B cell (primary cell): Measurements from ENCODE around the gene SETBP1. TPM values are rescaled to one million over a fixed set of nuclear protein-coding genes. Genes with fewer than 3 reads are reported as not detected.

Experiments used
- ATAC-seq: fragments of 200-7000 bp; cut with Tn5 transposase; one replicate; pipeline ENCODE4 v1.10.0; 2021; ENCODE audit warnings: low read depth, mild to moderate bottlenecking, moderate number of reproducible peaks, moderate library complexity
- CTCF ChIA-PET: fragments of 350-600 bp; sonication (Branson Sonifier 250); formaldehyde crosslinking; loops from one replicate; lab custom pipeline; 2021; ENCODE audit warnings: antibody characterized with exemption, inconsistent platforms; lab: Charles Lee
- POLR2A ChIA-PET: fragments of 350-600 bp; sonication (Branson Sonifier 250); formaldehyde crosslinking; loops from one replicate; lab custom pipeline; 2021; ENCODE audit warnings: antibody characterized with exemption; lab: Charles Lee
- DNase-seq: peaks from one replicate; pipeline ENCODE4 v3.0.0; 2013
- H2AFZ ChIP-seq: 2 replicates; pipeline ENCODE4 v1.6.1; 2012; ENCODE audit warnings: mild to moderate bottlenecking, low read depth, low read length; ENCODE audit not compliant: insufficient read depth, poor library complexity, severe bottlenecking
- H3K27ac ChIP-seq, 2 donors: 1 replicate in 1 of 2; 2 replicates in 1 of 2; pipeline ENCODE4 v1.5.1; 2012 to 2013; ENCODE audit warnings: low read length in 2 of 2, mild to moderate bottlenecking in 2 of 2, moderate library complexity in 1 of 2
- H3K27me3 ChIP-seq, 4 experiments: fragments of 200-600 bp in 1 of 4; sonication (generic) in 1 of 4; replicated peaks in 1 of 4; 1 replicate in 2 of 4; 2 replicates in 2 of 4; pipeline versions ENCODE4 v1.6.1 to v1.7.0; 2013 to 2016; ENCODE audit warnings: low read length in 3 of 4, mild to moderate bottlenecking in 2 of 4, mixed read lengths in 1 of 4, moderate library complexity in 1 of 4; ENCODE audit not compliant: insufficient read depth in 4 of 4, control insufficient read depth in 3 of 4; ENCODE audit errors: control extremely low read depth in 1 of 4
- H3K36me3 ChIP-seq, 2 experiments: replicated peaks in 1 of 2; 1 replicate in 1 of 2; 2 replicates in 1 of 2; pipeline versions ENCODE4 v1.6.1 to v1.7.1; 2013; ENCODE audit warnings: low read length in 1 of 2; ENCODE audit not compliant: insufficient read depth in 2 of 2, control insufficient read depth in 1 of 2; ENCODE audit errors: control extremely low read depth in 1 of 2, extremely low read depth in 1 of 2
- H3K4me1 ChIP-seq, 2 donors: fragments of 200-600 bp in 1 of 2; sonication (generic) in 1 of 2; 1 replicate in 1 of 2; 2 replicates in 1 of 2; pipeline versions ENCODE4 v1.5.1 to v1.6.1; 2013 to 2017; ENCODE audit warnings: low read length in 2 of 2; ENCODE audit not compliant: control insufficient read depth in 2 of 2, insufficient read depth in 2 of 2
- H3K4me2 ChIP-seq: replicated peaks from 2 replicates; pipeline ENCODE3; 2012; ENCODE audit warnings: mild to moderate bottlenecking, low read depth, low read length; ENCODE audit not compliant: poor library complexity, severe bottlenecking
- H3K4me3 ChIP-seq, 5 experiments: fragments of 200-600 bp in 1 of 5; sonication (generic) in 1 of 5; 1 replicate in 3 of 5; 2 replicates in 2 of 5; pipeline versions ENCODE4 v1.5.1 to v1.7.0; 2011 to 2016; ENCODE audit warnings: low read length in 4 of 5, mild to moderate bottlenecking in 4 of 5, low read depth in 2 of 5, control low read depth in 1 of 5, moderate library complexity in 1 of 5; ENCODE audit not compliant: insufficient read depth in 1 of 5; ENCODE audit errors: control extremely low read depth in 1 of 5, extremely low read depth in 1 of 5
- H3K79me2 ChIP-seq: fragments of 200-600 bp; sonication (generic); one replicate; pipeline ENCODE4 v1.6.0; 2016; ENCODE audit warnings: low read length; ENCODE audit not compliant: control insufficient read depth, insufficient read depth
- H3K9ac ChIP-seq: fragments of 200-600 bp; sonication (generic); 2 replicates; pipeline ENCODE4 v1.6.1; 2017; ENCODE audit warnings: mild to moderate bottlenecking, low read length, moderate library complexity
- H3K9me3 ChIP-seq, 3 donors: one replicate each; pipeline versions ENCODE4 v1.6.1 to v1.7.1; 2013; ENCODE audit warnings: low read length in 2 of 3; ENCODE audit not compliant: control insufficient read depth in 2 of 3, insufficient read depth in 1 of 3; ENCODE audit errors: control extremely low read depth in 1 of 3
- H4K20me1 ChIP-seq: 2 replicates; pipeline ENCODE4 v1.6.0; 2012; ENCODE audit warnings: mild to moderate bottlenecking, low read length; ENCODE audit not compliant: insufficient read depth, control insufficient read depth, poor library complexity, severe bottlenecking
- H3K27ac Mint-ChIP-seq: one replicate; pipeline ENCODE4 v1.8.0; 2021; ENCODE audit warnings: mixed read lengths
- H3K27me3 Mint-ChIP-seq: one replicate; pipeline ENCODE4 v1.8.0; 2021; ENCODE audit warnings: mixed read lengths
- H3K4me1 Mint-ChIP-seq: one replicate; pipeline ENCODE4 v1.8.0; 2021; ENCODE audit warnings: mixed read lengths
- H3K4me3 Mint-ChIP-seq: one replicate; pipeline ENCODE4 v1.8.0; 2021; ENCODE audit warnings: mixed read lengths
- H3K9me3 Mint-ChIP-seq: one replicate; pipeline ENCODE4 v1.8.0; 2022; ENCODE audit warnings: mixed read lengths; ENCODE audit not compliant: insufficient read depth
- CTCF ChIP-seq: fragments of 200-600 bp; IDR thresholded peaks from one replicate; pipeline ENCODE4 v1.8.0; 2022; ENCODE audit warnings: antibody characterized with exemption, mild to moderate bottlenecking
- EZH2 ChIP-seq: IDR thresholded peaks from 2 replicates; pipeline ENCODE4 v1.6.1; 2012; ENCODE audit warnings: borderline replicate concordance, low read depth, mild to moderate bottlenecking, moderate library complexity, low read length; ENCODE audit not compliant: insufficient read depth, poor library complexity, severe bottlenecking
- WGBS: methylation state at CpG from one replicate; pipeline ENCODE4 v1.1.5; 2013; ENCODE audit warnings: missing lambda C conversion rate; ENCODE audit not compliant: insufficient coverage; 5-methylcytosine and 5-hydroxymethylcytosine counted together
- intact Hi-C: fragments of 100-400 bp; cut with micrococcal nuclease; formaldehyde crosslinking; loops from one replicate; pipeline ENCODE4 v1.10.0; 2022
- polyA plus RNA-seq: library from polyadenylated mRNA; depleted of rRNA; stranded (reverse); fragments of >200 nt; gene quantifications from 2 replicates; pipeline ENCODE4 v1.2.3, GENCODE V29; 2012
- total RNA-seq, 2 donors: library from RNA; stranded (reverse); fragments of 120-200 nt in 1 of 2; gene quantifications; 1 replicate in 1 of 2; 2 replicates in 1 of 2; pipeline versions ENCODE4 v1.2.3 to v1.2.4, GENCODE V29; 2013 to 2022

The SETBP1 gene
- total and polyA plus RNA-seq, 2 donors (not counting 1 experiment from before 2014, with no cell fraction given) = 15.1 to 129 TPM

GRCh38 chr18:44765456-44765855 is 84.8 kb downstream of the SETBP1 start:
- Histone ChIP-seq H3K79me2 (peaks cover 88% of the 10 kb centered on the region), H2AFZ (no peak overlapping the region), H3K27ac (peak overlapping the region; percentile 9 to 87), H3K4me2 (peak overlapping the region; percentile 24), H3K4me1 (peaks cover 83 to 85% of the 10 kb centered on the region in 2 donors), H3K27me3 (no peaks in the 10 kb centered on the region), H4K20me1 (no peaks in the 10 kb centered on the region), H3K9me3 (peaks cover 0 to 3% (median 0%) of the 10 kb centered on the region in 3 donors), H3K4me3 (no peak overlapping the region), H3K9ac (no peak overlapping the region), H3K36me3 (peaks cover 0 to 4% of the 10 kb centered on the region in 2 experiments)
- Mint-ChIP-seq H3K9me3 (no peaks in the 10 kb centered on the region), H3K4me3 (no peak overlapping the region), H3K27ac (peak overlapping the region; percentile 90), H3K27me3 (no peaks in the 10 kb centered on the region), H3K4me1 (peaks cover 93% of the 10 kb centered on the region)
- ChIA-PET CTCF (no interaction called here), POLR2A (interaction anchor here (0.7 kb wide), 1 partner anchor 83 kb away, joined by 3 read pairs; no protein-coding TSS in a partner anchor)
- TF ChIP-seq CTCF = no peak
- TF ChIP-seq EZH2 = no peak
- no CpG with 5 or more reads among the region's 3 CpGs for WGBS
- no peak for DNase-seq
- intact Hi-C loops = no loop called here
- ATAC-seq = no peak

GRCh38 chr18:44766450-44766849 is 85.8 kb downstream of the SETBP1 start:
- Histone ChIP-seq H3K36me3 (peaks cover 0 to 4% of the 10 kb centered on the region in 2 experiments), H3K9me3 (peaks cover 0 to 3% (median 0%) of the 10 kb centered on the region in 3 donors), H4K20me1 (no peaks in the 10 kb centered on the region), H3K4me2 (peak overlapping the region; percentile 24), H3K27me3 (no peaks in the 10 kb centered on the region), H3K27ac (peak overlapping the region in 1 of 2 donors; percentile 87), H3K79me2 (peaks cover 98% of the 10 kb centered on the region), H3K4me1 (peaks cover 84% of the 10 kb centered on the region in 2 donors), H2AFZ (no peak overlapping the region), H3K4me3 (no peak overlapping the region), H3K9ac (no peak overlapping the region)
- POLR2A ChIA-PET = no interaction called here
- CTCF ChIA-PET = interaction anchor here (1.4 to 1.9 kb wide), 2 partner anchors 14 to 447 kb away, joined by 4 read pairs; no protein-coding TSS in a partner anchor
- Mint-ChIP-seq H3K27ac (peak overlapping the region; percentile 78), H3K9me3 (no peaks in the 10 kb centered on the region), H3K4me3 (no peak overlapping the region), H3K4me1 (peaks cover 94% of the 10 kb centered on the region), H3K27me3 (no peaks in the 10 kb centered on the region)
- intact Hi-C loops = loop anchor here (2.0 kb wide), 1 partner anchor 20 kb away; no protein-coding TSS in a partner anchor
- TF ChIP-seq EZH2 (no peak), CTCF (no peak)
- WGBS = no CpG with 5 or more reads among the region's 2 CpGs
- no peak for ATAC-seq
- DNase-seq = no peak
